ENCODE results near the gene NDFIP2. TPM values are rescaled to one million over a fixed set of nuclear protein-coding genes. Genes with fewer than 3 reads are reported as not detected.
A peak's percentile ranks its signal among the peaks of the same experiment; 100 is the strongest.

The NDFIP2 gene
- total and polyA plus RNA-seq, 3 donors from 2014 or later: 25.3 to 56.1 (median 33.8) TPM

GRCh38 chr13:79541426-79542049 lies 60.6 kb downstream of the NDFIP2 start:
- WGBS, 2 donors: 17 to 30% methylated on average over 1 of the region's 1 CpG
- intact Hi-C loops (cut with DNase I; ENCODE audit: low total_unique reads): no loop called here

GRCh38 chr13:79543883-79544282 lies 62.9 kb downstream of the NDFIP2 start:
- intact Hi-C loops (cut with DNase I; ENCODE audit: low total_unique reads): no loop called here
- Histone ChIP-seq H3K27ac (no peak overlapping the region), H3K9me3 (no peaks in the 10 kb centered on the region), H3K36me3 (ENCODE audit: low read depth, missing control alignments) (no peaks in the 10 kb centered on the region), H3K4me3 (no peak overlapping the region), H3K4me1 (no peaks in the 10 kb centered on the region), H3K27me3 (no peaks in the 10 kb centered on the region)
- TF ChIP-seq POLR2A (IDR thresholded peaks at IDR 0.05): no peak
- TF ChIP-seq CTCF (IDR thresholded peaks at IDR 0.05): no peak
- WGBS, 2 donors: 70 to 74% methylated on average over 1 of the region's 1 CpG
- DNase-seq: no peak

More at GRCh38 chr13:79541426-79542049, 60.6 kb downstream of the NDFIP2 start:
- Histone ChIP-seq H3K36me3 (ENCODE audit: low read depth, missing control alignments) (no peaks in the 10 kb centered on the region), H3K27ac (no peak overlapping the region), H3K4me3 (no peak overlapping the region), H3K27me3 (no peaks in the 10 kb centered on the region), H3K9me3 (no peaks in the 10 kb centered on the region), H3K4me1 (no peaks in the 10 kb centered on the region)
- TF ChIP-seq CTCF (IDR thresholded peaks at IDR 0.05) (peak; percentile 58 to 91 (median 68)), POLR2A (IDR thresholded peaks at IDR 0.05) (no peak)
- DNase-seq: no peak

- no peaks in the 10 kb centered on the region for H3K27me3 ChIP-seq
- 85 to 89% methylated on average over 4 of the region's 4 CpGs for WGBS, 2 donors
- TF ChIP-seq CTCF (IDR thresholded peaks at IDR 0.05) (no peak), POLR2A (IDR thresholded peaks at IDR 0.05) (no peak)
- H3K4me3 ChIP-seq: no peak overlapping the region
- no peak for DNase-seq
- H3K27ac ChIP-seq: no peak overlapping the region
- H3K4me1 ChIP-seq: no peaks in the 10 kb centered on the region
- intact Hi-C loops (cut with DNase I; ENCODE audit: low total_unique reads): no loop called here
- H3K9me3 ChIP-seq: no peaks in the 10 kb centered on the region
- H3K36me3 ChIP-seq (ENCODE audit: low read depth, missing control alignments): no peaks in the 10 kb centered on the region
Measured at GRCh38 chr13:79547211-79548195, 66.5 kb downstream of the NDFIP2 start.

GRCh38 chr13:79548902-79549301 lies 67.9 kb downstream of the NDFIP2 start:
- no peaks in the 10 kb centered on the region for H3K9me3 ChIP-seq
- intact Hi-C loops (cut with DNase I; ENCODE audit: low total_unique reads): no loop called here

More at GRCh38 chr13:79548902-79549301, 67.9 kb downstream of the NDFIP2 start:
- TF ChIP-seq CTCF (IDR thresholded peaks at IDR 0.05) (no peak), POLR2A (IDR thresholded peaks at IDR 0.05) (no peak)
- Histone ChIP-seq H3K36me3 (ENCODE audit: low read depth, missing control alignments) (no peaks in the 10 kb centered on the region), H3K4me1 (no peaks in the 10 kb centered on the region), H3K27ac (no peak overlapping the region), H3K4me3 (no peak overlapping the region), H3K27me3 (no peaks in the 10 kb centered on the region)
- DNase-seq: no peak
